CD14-positive monocyte (primary cell): ENCODE data around the gene BIN1. TPM values are rescaled to one million over a fixed set of nuclear protein-coding genes. Genes with fewer than 3 reads are reported as not detected.

Experiments used
- DNase-seq, 3 donors: peaks; one replicate each; pipeline ENCODE4 v3.0.0-alpha.2; 2011 to 2022
- H2AFZ ChIP-seq: 2 replicates; pipeline ENCODE4 v1.6.0; 2012; ENCODE audit warnings: mild to moderate bottlenecking, low read depth, low read length, inconsistent platforms; ENCODE audit not compliant: insufficient read depth, poor library complexity, severe bottlenecking
- H3K27ac ChIP-seq, 2 donors: 1 replicate in 1 of 2; 2 replicates in 1 of 2; pipeline ENCODE4 v1.5.1; 2012 to 2013; ENCODE audit warnings: low read length in 2 of 2, control low read depth in 1 of 2, inconsistent platforms in 1 of 2, low read depth in 1 of 2, mild to moderate bottlenecking in 1 of 2
- H3K27me3 ChIP-seq, 2 donors: one replicate each; pipeline versions ENCODE4 v1.6.0 to v1.6.1; 2011 to 2013; ENCODE audit warnings: low read length in 2 of 2; ENCODE audit not compliant: control insufficient read depth in 2 of 2, insufficient read depth in 2 of 2
- H3K36me3 ChIP-seq, 2 donors: replicated peaks in 1 of 2; 1 replicate in 1 of 2; 2 replicates in 1 of 2; pipeline versions ENCODE4 v1.5.1 to v1.6.1; 2012 to 2013; ENCODE audit warnings: low read length in 2 of 2, control low read depth in 1 of 2, inconsistent platforms in 1 of 2, mild to moderate bottlenecking in 1 of 2; ENCODE audit not compliant: insufficient read depth in 2 of 2, control insufficient read depth in 1 of 2
- H3K4me1 ChIP-seq, 2 donors: 1 replicate in 1 of 2; 2 replicates in 1 of 2; pipeline versions ENCODE4 v1.5.1 to v1.6.1; 2012 to 2013; ENCODE audit warnings: low read length in 2 of 2, control low read depth in 1 of 2, inconsistent platforms in 1 of 2, mild to moderate bottlenecking in 1 of 2, moderate library complexity in 1 of 2; ENCODE audit not compliant: insufficient read depth in 2 of 2, control insufficient read depth in 1 of 2
- H3K4me2 ChIP-seq: replicated peaks from 2 replicates; pipeline ENCODE3; 2012; ENCODE audit warnings: low read length, moderate library complexity, mild to moderate bottlenecking; ENCODE audit not compliant: poor library complexity, severe bottlenecking; ENCODE audit errors: extremely low read depth
- H3K4me3 ChIP-seq, 3 experiments: fragments of 200-600 bp in 1 of 3; sonication (generic) in 1 of 3; replicated peaks in 1 of 3; 1 replicate in 2 of 3; 2 replicates in 1 of 3; pipeline ENCODE4 v1.5.1; 2011 to 2013; ENCODE audit warnings: low read length in 3 of 3, mild to moderate bottlenecking in 3 of 3, control low read depth in 2 of 3, low read depth in 2 of 3, inconsistent platforms in 1 of 3, moderate library complexity in 1 of 3
- H3K79me2 ChIP-seq: 2 replicates; pipeline ENCODE4 v1.6.0; 2012; ENCODE audit warnings: mild to moderate bottlenecking, control low read depth, inconsistent platforms, low read length, moderate library complexity; ENCODE audit not compliant: insufficient read depth
- H3K9ac ChIP-seq: 2 replicates; pipeline ENCODE4 v1.6.0; 2017; ENCODE audit warnings: low read length, mild to moderate bottlenecking; ENCODE audit not compliant: insufficient read depth, poor library complexity, severe bottlenecking
- H3K9me3 ChIP-seq, 2 donors: replicated peaks in 1 of 2; 1 replicate in 1 of 2; 2 replicates in 1 of 2; pipeline versions ENCODE4 v1.5.1 to v1.6.1; 2012 to 2013; ENCODE audit warnings: low read length in 2 of 2, control low read depth in 1 of 2; ENCODE audit not compliant: control insufficient read depth in 1 of 2, insufficient read depth in 1 of 2
- H4K20me1 ChIP-seq: 2 replicates; pipeline ENCODE4 v1.6.0; 2012; ENCODE audit warnings: mild to moderate bottlenecking, low read length, control low read depth, moderate library complexity; ENCODE audit not compliant: insufficient read depth
- H3K27ac Mint-ChIP-seq, 7 donors: one replicate each; pipeline ENCODE4 v1.8.0; 2020; ENCODE audit warnings: mild to moderate bottlenecking in 7 of 7, mixed read lengths in 7 of 7, moderate library complexity in 6 of 7, inconsistent platforms in 2 of 7
- H3K27me3 Mint-ChIP-seq, 3 donors: one replicate each; pipeline ENCODE4 v1.8.0; 2021 to 2022; ENCODE audit warnings: low read depth in 3 of 3, mild to moderate bottlenecking in 3 of 3, mixed read lengths in 3 of 3, moderate library complexity in 3 of 3, inconsistent platforms in 1 of 3
- H3K36me3 Mint-ChIP-seq, 2 donors: one replicate each; pipeline ENCODE4 v1.8.0; 2020; ENCODE audit warnings: mixed read lengths in 2 of 2, inconsistent platforms in 1 of 2, mild to moderate bottlenecking in 1 of 2
- H3K4me1 Mint-ChIP-seq: one replicate; pipeline ENCODE4 v1.8.0; 2020; ENCODE audit warnings: mild to moderate bottlenecking, mixed read lengths
- H3K4me3 Mint-ChIP-seq, 2 donors: one replicate each; pipeline ENCODE4 v1.8.0; 2020; ENCODE audit warnings: mild to moderate bottlenecking in 2 of 2, mixed read lengths in 2 of 2, moderate library complexity in 1 of 2
- H3K9me3 Mint-ChIP-seq, 7 donors: one replicate each; pipeline ENCODE4 v1.8.0; 2020 to 2022; ENCODE audit warnings: mixed read lengths in 7 of 7, mild to moderate bottlenecking in 6 of 7, moderate library complexity in 6 of 7, inconsistent platforms in 2 of 7
- CTCF ChIP-seq: fragments of 200-600 bp; IDR thresholded peaks from one replicate; pipeline ENCODE4 v1.8.0; 2022; ENCODE audit warnings: antibody characterized with exemption, mild to moderate bottlenecking
- WGBS: methylation state at CpG from one replicate; pipeline ENCODE4 v1.1.5; 2013; ENCODE audit warnings: missing lambda C conversion rate; ENCODE audit not compliant: insufficient coverage; 5-methylcytosine and 5-hydroxymethylcytosine counted together
- intact Hi-C, 2 donors: fragments of 100-400 bp; cut with micrococcal nuclease; formaldehyde crosslinking; loops; one replicate each; pipeline versions ENCODE4 v1.15.0 to v1.15.1; 2023
- polyA plus RNA-seq, 3 donors: library from polyadenylated mRNA; depleted of rRNA in 1 of 3; unstranded in 2 of 3; stranded (reverse) in 1 of 3; fragments of 300-500 nt in 2 of 3; fragments of >200 nt in 1 of 3; fragmentation: Illumina TruSeq in 2 of 3; gene quantifications; 1 replicate in 2 of 3; 2 replicates in 1 of 3; pipeline ENCODE4 v1.2.3, GENCODE V29; 2012 to 2021

BIN1 gene
- polyA plus RNA-seq, 3 donors, result 3.4 to 7.5 (median 4.1) TPM

GRCh38 chr2:127137741-127138140 lies 30.8 kb upstream of the BIN1 start:
- no peak overlapping the region for H3K27ac Mint-ChIP-seq
- intact Hi-C loops, result no loop called here
- peaks cover 28% of the 10 kb centered on the region for H3K4me1 Mint-ChIP-seq
- no peaks in the 10 kb centered on the region for H3K9me3 ChIP-seq
- H3K27me3 Mint-ChIP-seq, result peaks cover 3 to 6% (median 6%) of the 10 kb centered on the region in 3 donors
- peaks cover 0 to 5% (median 3%) of the 10 kb centered on the region in 7 donors for H3K9me3 Mint-ChIP-seq
- peaks cover 24 to 34% of the 10 kb centered on the region in 2 donors for H3K4me1 ChIP-seq
- H3K4me3 Mint-ChIP-seq, result no peak overlapping the region
- H3K36me3 Mint-ChIP-seq, result no peaks in the 10 kb centered on the region
- WGBS, result 93% methylated on average over 15 of the region's 15 CpGs
- DNase-seq, result no peak
- no peak overlapping the region for H2AFZ ChIP-seq
- H3K27me3 ChIP-seq, result no peaks in the 10 kb centered on the region
- H4K20me1 ChIP-seq, result no peaks in the 10 kb centered on the region
- no peak overlapping the region for H3K9ac ChIP-seq
- no peak for TF ChIP-seq CTCF
- no peak overlapping the region for H3K4me3 ChIP-seq
- no peaks in the 10 kb centered on the region for H3K79me2 ChIP-seq
- H3K4me2 ChIP-seq, result no peak overlapping the region
- no peaks in the 10 kb centered on the region for H3K36me3 ChIP-seq
- no peak overlapping the region for H3K27ac ChIP-seq

GRCh38 chr2:127137225-127137624 lies 30.3 kb upstream of the BIN1 start:
- Histone ChIP-seq H3K4me1 (peaks cover 24 to 34% of the 10 kb centered on the region in 2 donors), H3K79me2 (no peaks in the 10 kb centered on the region), H3K9ac (no peak overlapping the region), H3K4me2 (no peak overlapping the region), H3K27ac (no peak overlapping the region), H4K20me1 (no peaks in the 10 kb centered on the region), H3K36me3 (no peaks in the 10 kb centered on the region), H3K27me3 (no peaks in the 10 kb centered on the region), H3K4me3 (no peak overlapping the region), H3K9me3 (no peaks in the 10 kb centered on the region), H2AFZ (no peak overlapping the region)
- Mint-ChIP-seq H3K4me1 (peaks cover 28% of the 10 kb centered on the region), H3K27me3 (peaks cover 3 to 6% (median 6%) of the 10 kb centered on the region in 3 donors), H3K9me3 (peaks cover 0 to 5% (median 3%) of the 10 kb centered on the region in 7 donors), H3K4me3 (no peak overlapping the region), H3K27ac (peak overlapping the region in 1 of 7 donors; percentile 33), H3K36me3 (no peaks in the 10 kb centered on the region)
- 95% methylated on average over 12 of the region's 12 CpGs for WGBS
- TF ChIP-seq CTCF, result no peak
- intact Hi-C loops, result no loop called here
- no peak for DNase-seq
